RWPE2 (cell line): ENCODE measurements around the gene TMEM163.

Experiments used
- ATAC-seq: fragments of 200-7000 bp; cut with Tn5 transposase; 3 replicates; pipeline ENCODE4 v1.9.1; 2021; ENCODE audit warnings: low read depth
- DNase-seq: peaks from one replicate; pipeline ENCODE4 v3.0.0-alpha.2; 2020; ENCODE audit warnings: low spot score
- H3K27ac ChIP-seq: fragments of 450-650 bp; 2 replicates; pipeline ENCODE4 v1.5.1; 2017; ENCODE audit warnings: mild to moderate bottlenecking; ENCODE audit not compliant: poor library complexity, severe bottlenecking
- H3K27me3 ChIP-seq: fragments of 250-450 bp; sonication (Bioruptor Pico); 2 replicates; pipeline ENCODE4 v1.5.1; 2021; ENCODE audit warnings: mild to moderate bottlenecking, moderate library complexity; ENCODE audit not compliant: insufficient read depth, poor library complexity, severe bottlenecking
- H3K36me3 ChIP-seq: fragments of 250-450 bp; sonication (Bioruptor Pico); 2 replicates; pipeline ENCODE4 v1.5.1; 2020; ENCODE audit warnings: low read depth, mild to moderate bottlenecking, moderate library complexity
- H3K4me1 ChIP-seq: fragments of 250-450 bp; sonication (Bioruptor Pico); 2 replicates; pipeline ENCODE4 v1.5.1; 2021; ENCODE audit warnings: mild to moderate bottlenecking, moderate library complexity; ENCODE audit not compliant: insufficient read depth, poor library complexity, severe bottlenecking
- H3K4me3 ChIP-seq: fragments of 250-450 bp; sonication (Bioruptor Pico); 2 replicates; pipeline ENCODE4 v1.5.1; 2021; ENCODE audit warnings: mild to moderate bottlenecking, moderate library complexity; ENCODE audit not compliant: severe bottlenecking
- H3K9me3 ChIP-seq: fragments of 250-450 bp; sonication (Bioruptor Pico); 2 replicates; pipeline ENCODE4 v1.5.1; 2021; ENCODE audit warnings: mild to moderate bottlenecking, moderate library complexity; ENCODE audit not compliant: severe bottlenecking
- TF ChIP-seq, protein P1 (sequence below): fragments of 450-650 bp; IDR thresholded peaks from one replicate; pipeline ENCODE4 v1.5.1; 2017; ENCODE audit warnings: mild to moderate bottlenecking, moderate library complexity; ENCODE audit not compliant: poor library complexity, severe bottlenecking

TMEM163 gene

DNA sequence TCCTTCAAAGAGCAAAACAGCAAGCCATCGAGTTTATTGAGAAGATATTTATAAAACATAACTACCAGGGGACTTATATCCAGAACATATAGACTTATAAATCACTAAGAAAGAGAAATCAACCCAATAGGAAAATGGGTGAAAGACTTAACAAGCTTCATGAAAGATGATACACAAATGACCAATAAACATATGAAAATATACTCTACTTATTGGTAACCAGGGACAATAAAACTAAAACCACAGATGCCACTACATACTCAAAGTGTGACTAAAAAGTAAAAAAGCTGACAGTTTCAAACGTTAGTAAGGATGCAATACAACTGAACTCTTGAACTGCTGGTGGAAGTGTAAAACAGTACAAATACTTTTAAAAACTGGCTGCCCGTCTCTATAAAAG is 154.3 kb downstream of the TMEM163 start:
- ATAC-seq = no peak
- TF ChIP-seq, protein P1, sequence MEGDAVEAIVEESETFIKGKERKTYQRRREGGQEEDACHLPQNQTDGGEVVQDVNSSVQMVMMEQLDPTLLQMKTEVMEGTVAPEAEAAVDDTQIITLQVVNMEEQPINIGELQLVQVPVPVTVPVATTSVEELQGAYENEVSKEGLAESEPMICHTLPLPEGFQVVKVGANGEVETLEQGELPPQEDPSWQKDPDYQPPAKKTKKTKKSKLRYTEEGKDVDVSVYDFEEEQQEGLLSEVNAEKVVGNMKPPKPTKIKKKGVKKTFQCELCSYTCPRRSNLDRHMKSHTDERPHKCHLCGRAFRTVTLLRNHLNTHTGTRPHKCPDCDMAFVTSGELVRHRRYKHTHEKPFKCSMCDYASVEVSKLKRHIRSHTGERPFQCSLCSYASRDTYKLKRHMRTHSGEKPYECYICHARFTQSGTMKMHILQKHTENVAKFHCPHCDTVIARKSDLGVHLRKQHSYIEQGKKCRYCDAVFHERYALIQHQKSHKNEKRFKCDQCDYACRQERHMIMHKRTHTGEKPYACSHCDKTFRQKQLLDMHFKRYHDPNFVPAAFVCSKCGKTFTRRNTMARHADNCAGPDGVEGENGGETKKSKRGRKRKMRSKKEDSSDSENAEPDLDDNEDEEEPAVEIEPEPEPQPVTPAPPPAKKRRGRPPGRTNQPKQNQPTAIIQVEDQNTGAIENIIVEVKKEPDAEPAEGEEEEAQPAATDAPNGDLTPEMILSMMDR = no peak
- no peaks in the 10 kb centered on the region for H3K36me3 ChIP-seq
- no peak overlapping the region for H3K4me3 ChIP-seq
- no peak overlapping the region for H3K27ac ChIP-seq
- no peaks in the 10 kb centered on the region for H3K4me1 ChIP-seq
- no peak for DNase-seq
- H3K9me3 ChIP-seq = no peaks in the 10 kb centered on the region
- H3K27me3 ChIP-seq = peaks cover 12% of the 10 kb centered on the region

DNA sequence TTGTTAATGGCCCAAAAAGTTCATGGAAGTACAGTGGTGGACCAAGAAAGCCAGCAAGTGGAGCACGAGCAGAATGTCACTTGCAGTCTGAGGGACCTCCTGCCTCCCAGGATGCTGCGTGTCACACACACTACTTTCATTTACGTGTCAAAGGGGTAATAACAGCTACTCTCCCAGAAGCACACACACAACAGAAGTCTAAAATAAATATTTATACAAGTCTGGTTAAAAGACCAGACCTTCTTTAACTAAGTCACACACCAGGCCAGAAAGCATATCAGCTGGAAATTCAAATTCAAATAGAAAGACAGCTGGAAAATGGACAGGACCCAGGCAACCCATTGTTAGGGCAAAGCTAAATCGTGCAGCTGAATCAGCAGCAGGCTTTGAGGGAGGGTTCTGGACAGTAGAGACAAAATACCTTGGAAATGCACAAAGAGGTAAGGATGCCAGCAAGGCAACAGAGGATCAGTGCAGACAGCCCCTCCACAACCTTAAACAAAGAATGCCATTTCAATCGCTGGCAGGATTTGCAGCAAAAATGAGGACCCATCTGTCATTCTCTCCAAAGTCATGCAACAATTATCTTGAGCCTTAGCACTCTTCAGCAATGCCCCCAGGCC is 160.5 kb downstream of the TMEM163 start:
- Histone ChIP-seq H3K27ac (no peak overlapping the region), H3K4me3 (no peak overlapping the region), H3K27me3 (no peaks in the 10 kb centered on the region), H3K9me3 (no peaks in the 10 kb centered on the region), H3K4me1 (no peaks in the 10 kb centered on the region), H3K36me3 (no peaks in the 10 kb centered on the region)
- TF ChIP-seq, protein P1 = no peak
- ATAC-seq (no peak), DNase-seq (no peak)

DNA sequence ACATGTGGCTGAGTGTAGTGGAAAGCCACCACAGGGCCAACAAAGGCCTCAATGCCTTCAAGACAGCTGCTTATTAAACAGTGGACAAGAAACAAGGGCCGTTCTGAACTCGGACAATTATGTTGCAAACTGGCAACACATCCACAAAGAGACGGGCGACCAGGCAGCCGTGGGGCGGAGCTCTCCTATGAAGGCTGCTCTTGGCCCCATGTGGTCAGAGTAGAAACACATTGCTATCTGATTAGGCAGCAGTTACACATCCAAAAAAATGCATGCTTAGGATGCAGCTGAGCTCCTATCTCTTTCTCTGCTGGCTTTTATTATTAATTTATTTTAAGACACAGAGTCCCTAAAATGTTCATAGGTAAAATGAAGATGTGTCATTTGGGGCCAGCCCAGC is 163.4 kb downstream of the TMEM163 start:
- TF ChIP-seq, protein P1 = no peak
- H3K27me3 ChIP-seq = no peaks in the 10 kb centered on the region
- H3K9me3 ChIP-seq = no peaks in the 10 kb centered on the region
- no peaks in the 10 kb centered on the region for H3K36me3 ChIP-seq
- ATAC-seq (no peak), DNase-seq (no peak)
- no peak overlapping the region for H3K4me3 ChIP-seq
- no peak overlapping the region for H3K27ac ChIP-seq
- H3K4me1 ChIP-seq = no peaks in the 10 kb centered on the region

DNA sequence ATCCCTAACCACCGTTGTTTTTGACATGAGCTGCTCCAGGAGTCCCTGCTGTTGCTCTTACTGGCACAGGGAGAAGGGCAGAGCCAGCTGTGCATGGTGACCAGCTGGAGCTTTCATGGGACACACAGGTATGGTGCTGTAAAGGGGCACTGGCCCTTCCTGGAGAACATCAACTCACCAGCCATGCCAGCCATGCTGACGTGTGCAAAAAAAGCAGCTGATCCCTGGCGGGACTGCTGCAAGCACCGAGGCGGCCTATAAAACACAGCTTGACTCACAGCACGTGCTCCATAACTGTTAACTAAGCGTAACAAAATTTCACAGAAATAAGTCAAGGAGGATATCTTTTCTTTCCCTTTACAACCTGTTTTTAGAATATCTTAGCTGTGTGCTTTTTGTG is 165.1 kb downstream of the TMEM163 start:
- TF ChIP-seq, protein P1 = no peak
- DNase-seq (no peak), ATAC-seq (no peak)

DNA sequence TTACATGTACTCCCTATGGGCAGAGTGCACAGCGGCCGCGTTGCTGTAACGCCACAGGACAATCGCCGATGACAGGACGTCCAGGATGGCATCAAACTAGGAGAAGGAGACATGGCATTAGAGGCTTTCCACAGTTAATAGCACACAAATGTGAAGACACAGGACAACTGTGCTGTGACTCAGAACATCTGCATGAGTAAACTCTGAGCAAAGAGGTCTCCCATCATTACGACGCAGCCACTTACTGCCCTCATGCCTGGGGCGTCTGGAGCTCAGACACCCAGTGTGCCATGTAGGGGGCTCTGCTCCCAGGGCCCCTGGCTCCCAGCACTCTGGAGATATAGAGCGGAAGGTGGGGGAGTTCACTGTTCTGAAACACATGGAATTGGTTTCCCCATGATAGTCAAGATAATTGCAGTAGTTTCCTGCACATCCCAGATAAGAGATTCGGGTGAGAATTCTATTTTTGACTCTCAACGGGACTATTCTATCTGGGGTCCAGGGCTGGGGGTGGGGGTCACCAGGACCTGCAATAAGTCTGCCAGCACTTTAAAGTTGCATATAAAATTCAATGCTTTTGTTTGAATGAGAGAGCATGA is 168.1 kb downstream of the TMEM163 start:
- H3K4me3 ChIP-seq = no peak overlapping the region
- TF ChIP-seq, protein P1 = no peak
- no peaks in the 10 kb centered on the region for H3K9me3 ChIP-seq
- ATAC-seq (no peak), DNase-seq (no peak)
- H3K27ac ChIP-seq = no peak overlapping the region
- H3K27me3 ChIP-seq = no peaks in the 10 kb centered on the region
- H3K36me3 ChIP-seq = no peaks in the 10 kb centered on the region
- no peaks in the 10 kb centered on the region for H3K4me1 ChIP-seq

More for the DNA sequence above, 165.1 kb downstream of the TMEM163 start:
- Histone ChIP-seq H3K27ac (no peak overlapping the region), H3K9me3 (no peaks in the 10 kb centered on the region), H3K36me3 (no peaks in the 10 kb centered on the region), H3K4me1 (no peaks in the 10 kb centered on the region), H3K4me3 (no peak overlapping the region), H3K27me3 (no peaks in the 10 kb centered on the region)
